DMS114 treated with DMSO at 0.1 percent for 48 hours (cell line): ENCODE measurements around the gene LRTM1.

ENCODE experiments used
- DNase-seq: peaks from one replicate; lab custom pipeline; 2025; ENCODE audit not compliant: unreplicated experiment; lab: John Stamatoyannopoulos, UW

The LRTM1 gene

DNA sequence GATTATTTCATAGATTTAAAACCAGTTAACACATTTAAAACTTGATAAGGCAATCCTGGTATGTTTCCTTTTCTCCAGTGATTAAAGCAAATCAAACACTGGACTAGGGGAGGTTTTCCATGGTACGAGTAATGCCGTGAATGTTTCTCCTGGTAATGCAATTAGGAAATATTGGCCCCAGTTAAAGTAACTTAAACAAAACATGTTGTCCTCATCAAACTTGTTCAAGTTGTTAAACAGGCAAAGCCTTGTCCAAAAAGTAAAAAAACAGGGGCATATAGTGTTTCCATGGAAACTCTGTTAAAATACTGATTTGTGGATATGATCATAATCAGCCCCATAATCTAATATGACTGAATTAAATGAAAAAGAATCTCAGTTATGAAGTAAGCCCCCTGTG is 13.1 kb upstream of the LRTM1 start:
- no peak for DNase-seq

DNA sequence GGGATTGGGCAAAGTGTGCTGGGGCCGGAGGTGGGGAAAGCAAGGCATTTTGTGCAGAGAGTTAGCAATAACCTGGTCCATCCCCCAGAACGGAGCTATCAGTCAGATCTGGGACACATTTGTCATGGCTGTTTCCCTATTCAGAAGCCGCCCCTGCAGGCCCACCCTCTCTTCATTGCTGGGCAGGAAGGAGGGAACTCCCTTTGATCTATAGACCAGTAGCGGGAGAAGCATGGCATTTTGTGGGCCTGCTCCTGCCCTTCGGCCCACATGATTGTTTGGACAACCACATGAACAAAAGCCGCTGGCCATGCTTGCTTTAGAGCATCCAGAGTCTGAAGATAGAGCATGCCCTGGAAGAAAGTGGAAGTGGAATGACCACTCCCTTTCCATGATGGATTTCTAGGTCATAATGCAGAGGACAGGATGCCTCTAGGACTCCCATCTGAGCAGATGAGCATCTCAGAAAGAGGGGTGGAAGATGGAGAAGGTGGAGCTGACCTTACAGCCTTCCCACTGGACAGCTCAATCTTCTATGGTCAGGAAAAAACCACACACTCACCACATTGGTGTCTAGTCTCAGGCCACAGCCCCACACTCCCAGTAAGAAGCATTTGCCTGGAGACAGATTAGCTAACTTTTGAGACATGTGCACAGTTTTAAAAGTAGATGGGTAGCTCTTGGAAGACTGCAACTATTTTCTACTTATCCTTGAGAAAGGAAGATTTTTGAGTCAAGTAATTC is 11.9 kb upstream of the LRTM1 start:
- no peak for DNase-seq

DNA sequence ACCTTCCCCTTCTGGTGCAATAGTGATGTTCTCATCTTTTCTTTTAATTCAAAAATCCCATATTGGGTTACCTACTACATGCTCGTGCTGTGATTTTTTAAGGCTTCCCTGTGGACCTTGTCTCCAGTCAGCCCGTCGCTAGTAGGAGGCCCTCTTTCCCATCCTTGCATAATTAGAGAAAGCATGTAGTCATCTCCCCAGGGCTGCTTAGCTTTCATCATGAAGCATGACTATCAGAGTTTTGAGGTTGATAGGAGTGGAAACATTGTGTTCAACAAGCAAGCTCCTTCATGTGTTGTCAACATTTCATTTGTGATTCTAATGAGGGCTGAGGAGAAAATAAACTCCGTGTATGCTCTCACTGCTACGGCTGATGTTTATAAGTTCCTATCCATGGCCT is 8.7 kb upstream of the LRTM1 start:
- DNase-seq, result no peak

DNA sequence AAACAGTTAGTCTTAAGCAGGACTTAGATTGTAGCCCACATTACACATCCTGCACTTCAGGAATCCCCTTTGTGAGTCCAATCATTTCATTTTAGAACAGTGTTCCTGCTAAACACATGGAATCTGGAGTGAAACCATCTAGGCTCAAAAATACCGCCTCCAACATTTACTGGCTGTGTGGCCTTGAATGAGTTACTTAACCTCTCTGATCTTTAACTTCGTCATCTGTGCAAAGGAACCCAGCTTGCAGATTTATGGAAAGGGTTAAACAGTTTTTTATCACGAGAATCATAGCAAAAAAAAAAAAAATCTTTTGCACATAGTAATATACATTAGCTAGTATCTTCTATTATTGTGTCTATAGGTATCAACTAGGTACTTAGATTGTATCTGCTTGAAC is 8.0 kb upstream of the LRTM1 start:
- DNase-seq, result no peak

DNA sequence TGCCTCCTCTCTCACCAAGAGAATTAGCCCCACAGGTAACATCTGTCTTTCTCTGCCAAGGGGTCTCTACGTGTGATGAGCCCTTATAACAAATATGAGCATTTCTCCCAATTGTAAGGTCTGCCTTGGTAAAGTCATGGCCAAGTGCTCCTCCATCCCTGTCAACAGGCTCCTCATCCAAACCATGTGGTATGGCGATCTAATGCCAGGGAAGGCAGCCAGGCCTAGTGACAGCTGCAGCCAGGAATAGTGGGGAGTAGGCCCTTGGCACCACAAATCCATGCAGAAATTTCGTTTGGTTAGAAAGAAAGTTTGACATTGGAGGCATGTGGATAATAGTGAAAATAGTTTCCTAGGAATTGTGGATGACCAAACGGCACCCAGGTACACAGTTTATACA is 4.7 kb upstream of the LRTM1 start:
- DNase-seq, result no peak

DNA sequence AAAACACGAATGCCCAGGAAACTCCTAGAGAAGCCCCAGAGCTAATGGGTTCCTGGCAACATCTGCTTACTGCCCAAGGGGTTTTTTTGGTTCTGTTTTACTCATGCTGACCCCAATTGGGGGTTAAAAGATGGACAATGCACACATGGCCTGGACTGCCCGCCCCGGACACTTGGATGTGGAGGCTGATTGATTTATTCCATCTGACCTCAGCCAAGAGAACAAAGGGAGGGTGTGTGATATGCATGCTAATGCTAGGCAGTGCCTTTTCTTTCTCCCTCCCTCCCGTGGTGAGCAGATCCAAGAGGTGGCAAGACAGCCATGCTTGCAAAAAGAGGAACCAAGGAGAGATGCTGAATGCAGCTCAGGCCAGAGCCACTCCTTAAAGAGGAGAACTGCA is 3.3 kb upstream of the LRTM1 start:
- no peak for DNase-seq

DNA sequence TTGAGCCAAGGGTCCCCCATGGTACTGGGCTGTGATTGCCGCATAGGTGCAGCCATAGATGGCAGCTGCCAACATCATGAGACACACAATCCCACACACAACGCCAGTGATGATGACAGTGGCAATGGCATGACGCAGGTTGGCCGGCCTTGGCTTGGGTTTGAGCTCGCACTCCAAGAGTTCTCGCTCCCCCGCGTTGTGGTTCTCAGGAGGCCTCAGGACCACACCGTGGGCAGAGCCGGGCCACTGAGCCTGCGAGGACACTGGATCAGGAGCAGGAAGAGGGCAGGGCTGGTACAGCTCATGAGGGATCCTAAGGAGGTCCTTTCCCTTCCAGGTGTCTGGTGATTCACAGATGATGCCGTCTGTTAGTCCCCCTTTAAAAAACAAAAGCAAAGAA is 9.3 kb downstream of the LRTM1 start:
- no peak for DNase-seq

DNA sequence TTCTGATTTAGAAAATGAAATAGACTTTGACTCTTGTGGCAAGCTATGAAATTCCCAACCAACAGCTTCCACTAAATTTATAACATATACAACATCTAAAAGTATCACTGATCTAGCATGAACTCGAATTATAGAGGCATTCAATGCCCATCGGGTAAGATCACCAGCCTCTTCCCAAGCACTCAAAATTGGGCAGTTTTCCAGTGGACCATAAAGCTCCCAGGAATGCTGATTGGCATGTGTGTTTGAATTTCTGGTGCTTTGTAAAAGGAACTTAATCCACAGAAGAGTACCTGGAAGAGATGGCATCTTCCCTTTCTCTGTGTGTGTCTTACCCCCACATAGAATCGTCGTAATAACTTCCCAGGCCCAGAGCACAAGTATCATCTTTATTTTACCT is 10.0 kb downstream of the LRTM1 start:
- no peak for DNase-seq

DNA sequence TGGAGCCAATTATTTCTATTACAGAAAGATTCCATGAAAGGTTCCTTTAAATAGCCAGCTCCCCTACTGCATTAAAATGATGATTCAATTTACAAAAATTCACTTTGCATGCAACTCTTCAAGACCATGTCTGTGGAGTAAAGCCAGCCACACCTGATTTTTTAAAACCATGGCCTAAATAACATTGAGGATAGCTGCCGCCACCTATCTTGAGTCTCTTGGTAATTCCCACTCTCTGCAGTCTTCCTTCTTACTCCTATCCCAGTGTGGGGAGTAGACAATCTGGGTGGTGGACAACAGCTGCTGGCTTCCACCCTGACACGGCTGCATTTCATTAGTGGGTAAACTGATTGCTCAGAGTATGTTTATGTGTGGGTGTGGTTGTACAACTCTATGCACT is 10.7 kb downstream of the LRTM1 start:
- no peak for DNase-seq

DNA sequence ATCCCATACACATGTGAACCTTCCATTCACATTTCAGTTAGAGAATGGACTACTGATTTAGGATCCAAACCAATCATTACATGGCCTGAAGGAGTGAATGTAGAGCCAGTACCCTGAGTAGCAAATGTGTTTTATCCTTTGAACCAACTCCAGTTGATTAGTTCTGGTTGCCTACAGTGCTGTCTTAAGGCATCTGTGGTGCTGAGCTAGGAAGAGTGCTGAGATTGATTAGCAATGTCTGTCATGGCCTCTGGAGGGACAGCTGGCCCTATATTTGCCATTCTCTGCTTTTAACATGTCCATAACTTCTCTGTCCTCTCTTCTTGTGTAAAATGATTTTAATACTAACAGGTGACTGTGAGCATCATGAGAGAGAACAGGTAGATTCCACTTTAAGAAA is 11.1 kb downstream of the LRTM1 start:
- DNase-seq, result no peak

DNA sequence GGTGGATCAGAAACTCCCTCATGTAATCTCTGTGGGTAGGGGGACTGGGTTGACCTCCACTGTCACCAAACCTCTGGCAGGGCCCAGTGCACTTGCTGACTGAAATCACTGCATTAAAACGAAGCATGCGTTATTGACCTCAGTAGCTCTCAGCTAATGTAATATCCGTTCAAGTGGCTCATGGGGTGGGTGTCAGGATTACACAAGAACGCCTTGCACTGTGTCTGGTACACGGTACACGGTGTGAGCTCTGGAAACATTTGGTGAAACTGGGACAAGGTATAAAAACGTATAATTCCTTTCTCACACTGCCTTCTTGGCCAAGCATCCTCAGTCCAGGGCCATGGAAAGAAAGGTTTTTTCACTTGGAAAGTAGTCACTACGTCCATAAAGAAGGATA is 11.9 kb downstream of the LRTM1 start:
- no peak for DNase-seq

DNA sequence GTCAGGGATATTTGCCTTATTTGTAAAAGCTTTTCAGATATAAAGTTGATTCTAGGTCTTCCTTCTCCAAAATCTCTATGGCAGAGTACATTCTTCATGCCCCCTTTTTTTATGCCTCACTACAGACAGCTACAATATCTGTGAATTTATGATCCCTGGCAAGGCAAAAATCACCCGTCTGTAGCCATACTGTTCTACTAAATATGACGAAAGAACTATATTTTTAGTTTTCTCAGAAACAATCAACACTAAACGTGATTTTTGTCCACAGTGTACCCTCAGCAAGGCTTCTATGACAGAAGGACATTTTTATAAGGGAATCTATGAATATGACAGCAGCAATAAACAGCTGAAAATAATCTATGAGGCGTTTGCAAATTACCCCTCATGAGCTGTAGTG is 12.7 kb downstream of the LRTM1 start:
- no peak for DNase-seq

DNA sequence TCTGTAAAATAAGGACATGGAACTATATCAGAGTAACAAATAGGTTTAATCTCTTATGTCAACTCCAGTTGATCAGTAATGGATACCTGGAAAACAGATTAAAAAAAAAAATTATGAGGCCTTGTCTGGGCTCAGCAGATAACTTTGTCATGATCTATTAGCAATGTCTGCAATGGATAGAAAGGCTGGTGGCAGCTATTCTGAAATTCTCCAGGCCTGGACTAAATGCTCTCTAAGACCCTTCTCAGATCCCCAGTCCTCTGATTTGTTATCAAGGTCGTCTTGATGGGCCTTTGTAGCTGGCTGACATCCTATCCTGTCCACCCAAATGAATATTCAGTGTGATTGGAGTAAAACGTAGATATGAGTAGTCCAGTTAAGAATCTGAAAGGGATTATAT is 13.7 kb downstream of the LRTM1 start:
- DNase-seq, result no peak

DNA sequence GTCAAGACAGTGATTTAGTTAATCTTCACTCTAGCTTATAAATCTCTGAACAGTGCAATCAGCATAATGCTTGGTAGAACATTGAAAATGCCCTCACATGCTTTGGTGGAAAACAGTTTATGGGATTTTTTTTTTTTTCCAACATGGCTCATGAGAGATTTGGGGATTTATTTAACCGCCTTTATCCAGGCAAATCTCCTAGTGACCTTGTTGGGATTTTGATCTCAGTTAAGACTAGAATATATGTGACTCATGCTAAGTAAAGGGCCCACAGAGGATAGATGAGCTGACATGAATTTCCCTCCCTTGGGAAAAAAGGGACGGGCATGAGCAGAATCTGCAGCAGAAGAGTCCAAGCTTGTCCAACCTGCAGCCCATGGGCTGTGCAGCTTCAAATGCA is 18.7 kb downstream of the LRTM1 start:
- no peak for DNase-seq

DNA sequence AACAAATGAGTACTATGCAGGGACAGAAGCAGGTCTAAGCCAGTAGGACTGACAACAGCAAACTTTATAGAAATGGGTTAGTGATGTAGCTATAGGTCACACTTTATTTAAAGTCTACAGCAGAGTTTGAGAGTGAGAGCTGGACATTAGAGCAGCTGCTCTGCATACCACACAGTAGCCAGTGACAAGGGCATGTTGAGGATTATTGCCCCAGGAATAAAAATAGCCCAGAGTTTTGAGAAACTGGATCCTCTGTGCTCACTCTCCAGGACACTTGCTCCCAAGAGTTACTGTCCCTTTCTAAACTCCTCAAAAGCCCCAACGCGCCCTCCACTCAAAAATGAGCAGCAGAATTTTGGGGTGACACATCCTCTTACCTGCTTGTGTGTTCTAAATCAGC is 21.1 kb downstream of the LRTM1 start:
- DNase-seq, result no peak

DNA sequence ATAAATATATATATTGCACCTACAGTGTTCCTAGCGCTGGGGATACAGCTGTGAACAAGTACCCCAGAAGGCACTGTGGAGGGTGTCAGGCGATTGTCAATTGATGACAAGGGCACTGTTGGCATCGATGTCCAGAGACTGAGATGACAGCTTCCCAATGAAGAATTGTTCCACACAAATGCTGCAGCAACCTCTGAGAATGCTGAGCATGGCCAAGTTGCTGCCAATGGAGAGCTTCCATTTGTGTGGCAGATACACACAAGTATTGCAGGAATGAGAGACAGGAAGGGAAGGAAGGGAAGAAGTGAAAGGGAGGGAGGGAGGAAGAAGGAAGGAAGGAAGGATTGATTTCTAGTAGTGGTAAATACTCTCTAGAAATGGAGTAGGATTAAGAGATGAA is 21.9 kb downstream of the LRTM1 start:
- no peak for DNase-seq

DNA sequence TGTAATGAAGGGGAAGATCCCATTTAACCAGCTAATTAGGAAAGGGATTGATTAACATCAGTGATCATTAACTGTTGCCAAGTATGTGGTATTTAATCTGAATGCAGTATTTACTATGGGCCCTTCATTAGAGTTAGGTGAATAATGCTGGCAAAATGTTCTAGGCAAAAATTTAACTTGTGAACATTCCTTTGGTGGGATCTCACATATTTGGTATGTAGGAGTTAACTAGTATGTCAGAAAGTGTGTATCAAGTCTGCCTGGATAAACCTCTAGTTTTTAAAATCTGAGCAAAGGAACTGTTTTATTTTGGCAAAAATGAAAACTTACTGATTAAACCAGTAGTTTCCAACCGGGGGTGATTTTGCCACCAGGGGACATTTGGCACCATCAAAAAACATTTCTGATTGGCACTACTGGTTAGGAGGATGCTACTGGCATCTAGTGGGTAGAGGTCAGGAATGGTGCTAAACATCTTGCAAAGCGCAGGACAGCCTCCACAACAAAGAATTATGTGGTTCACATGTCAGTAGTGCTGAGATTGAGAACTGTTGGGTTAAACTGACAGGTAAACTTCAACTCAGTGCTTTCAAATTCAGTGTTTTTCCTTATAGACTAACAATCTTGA is 22.5 kb downstream of the LRTM1 start:
- DNase-seq, result no peak

DNA sequence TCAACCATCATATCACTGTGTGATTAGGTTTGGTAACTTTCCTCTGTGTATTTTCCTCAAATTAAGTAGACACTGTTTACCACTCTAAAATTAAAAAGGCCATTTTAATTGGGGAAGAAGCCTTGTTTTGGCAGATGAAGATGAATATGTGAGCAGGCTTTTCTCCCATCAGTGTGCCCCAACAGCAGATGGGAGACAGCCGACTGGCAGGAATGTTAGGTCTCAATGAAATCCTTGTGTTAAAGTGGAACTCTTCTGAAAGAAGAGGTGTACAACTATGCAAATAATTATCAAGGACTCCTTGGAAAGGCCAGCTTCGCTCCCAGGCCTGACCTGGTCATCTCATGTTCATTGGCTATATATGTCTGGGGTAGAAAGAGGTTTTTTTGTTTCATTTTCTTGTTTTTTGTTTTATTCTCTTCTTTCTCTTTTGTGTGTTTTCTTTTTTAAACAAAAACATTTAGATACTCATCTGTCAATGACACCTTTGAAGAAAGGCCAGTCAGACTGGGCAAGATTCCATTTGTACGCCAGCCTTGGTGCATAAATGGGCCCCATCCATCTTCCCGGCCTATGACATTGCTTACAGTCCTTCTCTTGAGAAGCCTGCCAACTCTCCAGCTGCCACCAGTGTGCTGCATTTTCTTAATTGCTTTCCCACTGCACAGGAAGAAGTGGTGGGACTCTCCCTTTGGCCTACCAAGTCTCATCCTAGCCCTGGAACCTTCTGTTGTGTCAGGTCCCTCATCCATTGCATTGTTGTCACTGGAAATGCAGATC is 25.8 kb downstream of the LRTM1 start:
- DNase-seq, result no peak

DNA sequence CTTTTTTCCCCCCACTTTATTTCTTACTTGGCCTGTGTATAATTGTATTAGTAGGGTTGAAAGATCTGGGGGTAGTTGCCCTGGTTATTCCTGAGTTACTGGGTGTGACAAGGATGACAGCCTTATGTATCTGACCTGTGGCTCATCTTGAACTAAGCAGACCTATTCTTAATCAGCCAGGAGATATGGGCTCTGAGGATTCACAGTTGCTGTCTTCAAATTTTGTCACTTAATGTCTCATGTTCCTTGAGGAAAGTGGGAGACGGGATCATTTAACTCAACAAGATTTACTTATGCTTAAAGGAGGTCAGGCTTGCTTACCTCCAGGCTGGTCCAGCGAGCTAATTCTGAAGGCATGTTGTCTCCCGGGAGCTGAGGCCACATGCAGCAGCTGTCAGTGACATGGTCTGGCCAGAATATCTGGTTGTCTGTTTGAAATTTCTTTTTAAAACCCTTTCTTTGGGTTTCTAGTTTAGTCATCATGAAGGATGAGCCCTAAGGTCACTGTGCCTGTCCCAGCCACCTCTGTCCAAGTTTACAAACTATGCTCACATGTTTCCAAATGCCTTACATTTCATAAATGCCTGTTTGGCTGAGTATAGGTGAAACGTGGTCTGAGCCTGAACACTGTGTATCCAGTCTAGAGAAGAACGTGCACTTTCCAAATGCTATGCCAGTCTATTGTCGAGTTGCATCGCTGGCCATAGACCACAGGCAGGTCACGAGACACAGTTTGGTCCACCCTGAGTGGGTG is 26.8 kb downstream of the LRTM1 start:
- no peak for DNase-seq

DNA sequence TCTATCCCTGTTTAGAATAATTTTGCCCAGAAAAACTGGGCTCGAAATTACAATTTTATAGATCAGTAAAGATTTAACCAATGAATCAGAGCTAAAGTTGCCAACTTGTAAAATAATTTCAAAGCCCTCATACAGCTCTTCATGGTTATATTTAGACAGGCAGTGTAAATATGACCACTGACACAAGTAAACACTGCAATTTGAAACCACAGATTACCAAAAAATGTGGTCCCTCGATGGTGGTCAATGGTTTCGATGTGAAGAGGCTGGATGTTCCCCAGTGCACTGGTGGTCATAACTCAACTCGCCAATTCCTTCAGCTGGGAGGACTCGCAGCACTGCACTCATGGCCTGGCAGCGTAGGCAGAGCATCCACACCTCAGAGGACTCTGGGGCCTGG is 28.6 kb downstream of the LRTM1 start:
- DNase-seq, result no peak

DNA sequence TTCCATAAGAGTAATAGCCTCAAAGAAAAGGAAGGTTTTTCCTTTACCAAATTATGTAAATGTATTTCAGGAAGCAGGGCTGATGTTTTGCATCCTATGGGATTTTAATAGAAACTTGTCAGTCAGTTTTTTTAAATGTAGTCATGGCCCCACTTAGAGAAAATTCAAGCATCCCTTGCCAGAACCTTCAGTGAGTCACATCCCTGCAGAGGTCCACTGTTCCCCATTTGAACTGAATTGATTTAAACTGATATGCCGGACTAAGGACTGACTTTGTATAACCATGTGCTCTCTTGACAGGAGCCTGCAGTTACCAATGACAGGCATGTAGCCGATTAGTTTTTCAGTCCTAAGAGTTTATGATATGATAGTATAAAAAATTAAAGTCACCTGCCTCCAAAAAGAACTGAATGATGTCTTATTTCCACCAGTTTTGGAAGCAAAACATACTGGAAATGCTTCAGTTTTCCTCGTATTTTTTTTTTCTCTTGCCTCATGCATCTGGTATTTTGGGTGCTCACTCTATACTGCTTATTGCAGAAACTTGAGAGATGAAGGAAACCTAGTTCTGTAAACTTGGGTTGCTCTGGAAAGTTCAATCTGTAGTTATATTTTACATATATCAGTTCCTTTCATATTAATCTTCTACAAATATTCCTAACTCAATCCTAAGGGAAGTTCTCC is 30.7 kb downstream of the LRTM1 start:
- DNase-seq, result no peak
